ENCODE data around the gene RPAP3.
"Not testable (repeated sequence)": the region's sequence is repeated elsewhere in the genome, so short reads cannot be mapped to it uniquely, and the experiment has no call there.

Gene RPAP3

DNA sequence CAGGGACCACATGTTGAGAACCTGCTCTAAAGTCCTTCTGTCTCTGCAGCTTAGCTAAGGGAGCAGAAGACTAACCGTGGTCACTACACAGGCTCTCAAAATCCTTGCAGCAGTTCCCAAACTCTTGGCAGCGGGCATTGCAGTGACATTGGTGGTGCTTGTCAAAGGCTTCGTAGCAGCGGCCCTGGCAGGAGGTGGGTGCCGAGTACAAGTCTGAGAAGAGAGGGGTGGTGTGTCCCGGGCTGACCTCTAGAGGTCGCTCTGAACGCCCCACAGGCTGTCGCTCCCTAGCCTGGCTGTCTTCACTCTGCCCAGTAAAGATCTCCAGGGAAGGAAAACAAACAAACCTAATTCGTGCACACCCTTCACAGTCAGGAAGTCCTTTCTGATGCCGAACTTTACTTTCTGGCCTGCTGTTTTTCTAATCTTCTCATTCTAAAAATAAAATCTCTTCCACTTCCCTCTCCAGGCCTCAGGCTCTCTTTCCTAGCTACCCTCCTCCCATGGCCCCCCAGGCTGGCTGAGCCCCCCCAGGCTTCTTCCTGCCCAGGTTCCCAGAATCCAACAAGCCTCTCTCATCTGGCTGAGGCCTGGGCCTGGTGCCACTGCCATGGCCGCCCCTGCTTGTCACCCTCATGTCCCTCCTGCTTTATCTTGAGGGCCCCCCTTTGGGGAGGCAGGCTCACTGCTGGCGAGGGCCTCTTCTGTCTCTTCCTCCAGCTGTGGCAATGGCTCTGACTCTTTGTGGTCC is 11.8 kb upstream of the RPAP3 start:
- FAIRE-seq = no peak

DNA sequence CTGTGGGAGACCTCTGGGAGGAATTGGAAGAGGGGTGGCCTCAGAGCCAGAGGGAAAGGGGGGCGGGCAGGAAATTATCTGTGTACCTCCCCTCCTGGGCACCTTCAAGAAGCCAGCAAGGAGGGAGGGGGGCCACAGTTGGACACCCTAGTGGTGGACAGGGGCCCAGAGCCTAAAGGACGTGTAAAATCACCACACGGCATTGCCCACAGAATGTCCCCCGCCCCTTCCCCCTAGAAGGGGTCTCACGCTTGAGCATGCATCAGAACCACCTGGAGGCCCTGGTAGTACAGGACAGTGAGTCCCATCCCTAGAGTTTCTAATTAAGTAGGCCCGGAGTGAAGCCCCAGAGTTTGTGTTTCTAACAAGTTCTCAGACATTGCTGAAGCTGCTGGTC is 11.2 kb upstream of the RPAP3 start:
- FAIRE-seq = no peak

DNA sequence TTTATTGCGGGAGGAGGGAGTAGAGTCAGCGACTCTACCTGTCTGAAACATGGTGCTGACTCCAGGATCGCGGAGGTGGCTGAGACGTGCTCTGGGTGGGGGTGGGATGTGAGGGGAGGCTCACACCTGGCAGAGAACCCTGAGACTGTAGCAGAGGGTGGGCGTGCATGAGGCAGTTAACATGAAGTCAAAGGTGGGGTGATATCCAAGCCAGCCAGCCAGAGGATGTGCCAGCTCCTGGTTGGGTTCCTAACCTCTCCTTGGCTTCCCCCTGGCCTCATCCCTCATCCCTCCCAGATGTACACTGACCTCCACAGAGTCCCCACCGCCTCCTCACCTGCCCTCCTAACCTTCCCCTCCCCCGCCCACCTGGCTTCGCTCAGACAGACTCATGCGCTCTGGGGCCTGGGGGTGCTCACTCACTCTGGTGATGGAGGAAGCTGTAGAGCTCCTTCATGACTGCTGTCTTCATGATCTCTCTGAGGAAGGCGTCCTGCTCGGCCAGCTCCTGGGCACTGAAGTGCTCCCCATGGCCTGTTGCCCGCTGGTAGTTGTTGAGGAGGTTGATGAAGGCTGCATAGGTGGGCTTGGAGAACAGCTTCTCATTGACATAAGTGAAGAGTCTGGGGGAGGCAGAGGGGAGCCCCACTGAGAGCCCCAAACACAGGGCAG is 10.2 kb upstream of the RPAP3 start:
- no peak for FAIRE-seq

DNA sequence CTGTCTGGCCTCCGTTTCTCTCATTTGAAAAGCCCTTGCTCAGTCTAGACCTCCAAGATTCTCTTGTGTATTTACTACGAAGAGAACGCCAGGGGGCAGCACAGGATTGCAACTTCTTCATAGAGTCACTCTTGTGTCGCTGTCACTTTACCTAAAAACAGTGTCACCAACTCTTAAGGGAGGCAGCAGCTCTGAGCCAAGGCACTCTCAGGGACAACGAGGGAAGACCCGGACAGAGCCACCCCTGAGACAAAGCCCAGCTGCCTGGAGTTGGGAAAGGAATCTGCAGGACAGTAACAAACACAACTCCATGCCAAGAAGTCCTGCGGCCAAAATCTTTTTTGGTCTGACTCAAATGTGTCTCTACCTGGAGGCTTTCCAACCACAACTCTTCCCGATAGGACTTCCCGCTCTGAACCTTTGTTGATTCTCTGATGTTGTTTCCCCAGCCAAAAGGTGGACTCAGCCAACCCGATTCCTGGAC is 9.6 kb upstream of the RPAP3 start:
- peak; percentile 56 for FAIRE-seq

DNA sequence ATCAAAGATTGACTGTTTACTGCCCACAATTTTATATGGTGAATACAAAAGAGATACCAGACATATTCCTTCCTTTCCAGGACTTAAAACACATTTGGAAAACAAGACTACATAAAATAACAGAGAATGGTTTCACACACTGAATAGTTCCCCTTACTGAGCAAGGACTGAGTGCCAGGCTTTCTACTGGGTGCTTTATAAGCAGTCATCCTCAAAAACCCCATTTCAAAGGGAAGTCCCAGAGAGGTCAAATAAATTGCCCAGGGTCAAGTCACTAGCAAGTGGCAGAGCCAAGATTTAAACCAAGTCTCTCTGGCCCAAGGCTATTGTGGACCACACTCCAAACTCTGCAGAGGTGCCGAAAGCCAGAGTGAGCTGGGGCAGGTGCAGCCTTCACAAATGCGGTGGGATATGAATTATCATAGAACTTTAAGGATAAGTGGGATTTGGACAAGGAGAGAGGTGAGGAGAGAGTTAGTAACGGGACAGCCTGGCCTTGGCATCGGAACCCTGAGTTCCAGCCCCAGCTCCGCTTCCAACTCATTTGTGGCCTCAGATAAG is 9.1 kb upstream of the RPAP3 start:
- no peak for FAIRE-seq

DNA sequence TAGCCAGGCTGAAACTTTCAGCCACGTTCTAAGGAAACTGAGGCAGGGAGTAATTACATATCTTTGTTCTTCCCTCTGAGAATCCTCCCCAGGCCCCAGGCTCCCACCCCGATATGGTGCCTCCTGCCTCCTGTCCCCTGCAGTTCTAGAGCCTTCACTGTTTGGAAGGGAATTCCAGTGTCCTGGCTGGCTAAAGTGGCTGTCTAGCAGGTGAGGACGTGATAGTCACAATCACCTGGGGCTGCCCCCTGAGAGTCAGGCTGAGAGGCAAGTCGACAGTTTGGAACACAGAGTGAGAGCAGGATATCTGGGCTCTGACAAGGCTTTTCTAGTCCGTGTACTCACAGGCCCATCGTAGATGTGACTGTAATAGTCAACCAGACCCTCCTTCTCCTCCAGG is 6.3 kb upstream of the RPAP3 start:
- FAIRE-seq = no peak

DNA sequence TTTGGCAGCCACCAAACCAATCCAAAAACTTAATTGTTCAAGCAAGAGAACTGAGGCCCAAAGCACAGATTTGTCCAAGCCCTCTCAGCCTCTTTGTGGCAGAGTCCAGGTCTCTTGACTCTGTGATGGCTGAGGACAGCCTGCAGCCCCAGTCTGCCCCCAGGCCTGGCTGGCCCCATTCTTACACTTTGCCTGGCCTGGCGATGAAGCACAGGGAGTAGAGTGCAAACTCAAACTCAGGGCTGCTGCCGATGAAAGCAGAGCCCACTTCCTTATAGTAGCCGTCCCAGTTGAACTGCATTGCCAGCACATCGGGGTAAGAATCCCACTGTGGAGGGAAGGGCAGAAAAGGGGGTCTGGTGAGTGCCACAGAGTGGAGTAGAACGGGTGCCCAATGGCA is 5.6 kb upstream of the RPAP3 start:
- FAIRE-seq = no peak

DNA sequence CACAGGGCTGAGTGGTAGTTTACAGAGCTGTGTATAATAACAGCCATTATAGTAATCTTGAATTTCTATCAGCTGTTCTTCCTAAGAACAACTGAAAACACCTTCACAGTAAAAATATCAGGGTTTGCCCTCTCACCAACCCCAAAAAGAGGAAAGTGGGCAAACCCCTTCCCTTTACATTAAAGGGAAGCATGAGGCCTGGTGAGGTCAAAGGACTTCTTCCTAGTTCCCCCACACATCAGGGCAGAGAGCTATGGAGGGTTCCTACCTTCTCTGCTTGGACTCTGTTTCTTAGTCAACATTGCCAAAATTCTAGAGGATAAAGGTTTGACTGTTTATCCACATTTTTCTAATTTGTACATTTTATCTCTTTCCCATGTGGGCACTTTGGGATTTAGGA is 4.4 kb upstream of the RPAP3 start:
- no peak for FAIRE-seq

DNA sequence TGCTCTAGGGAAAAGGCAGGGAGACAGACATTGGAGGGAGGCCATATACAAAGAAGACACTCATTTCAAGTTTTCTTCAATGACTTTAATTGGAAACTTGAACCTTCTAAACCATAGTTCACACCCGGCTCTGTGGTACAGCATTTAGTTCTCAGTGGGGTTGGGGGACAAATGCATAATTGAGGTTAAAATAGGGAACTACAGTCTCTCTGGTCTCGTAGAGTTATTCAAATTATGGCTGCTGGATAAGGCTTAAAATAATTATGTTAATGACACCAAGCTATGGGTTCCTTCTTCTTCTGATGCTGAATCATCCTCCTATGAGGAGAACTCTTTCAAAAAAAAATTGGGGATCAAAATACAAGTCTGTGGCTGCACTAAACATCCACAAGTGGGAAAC is 3.8 kb upstream of the RPAP3 start:
- FAIRE-seq = no peak

DNA sequence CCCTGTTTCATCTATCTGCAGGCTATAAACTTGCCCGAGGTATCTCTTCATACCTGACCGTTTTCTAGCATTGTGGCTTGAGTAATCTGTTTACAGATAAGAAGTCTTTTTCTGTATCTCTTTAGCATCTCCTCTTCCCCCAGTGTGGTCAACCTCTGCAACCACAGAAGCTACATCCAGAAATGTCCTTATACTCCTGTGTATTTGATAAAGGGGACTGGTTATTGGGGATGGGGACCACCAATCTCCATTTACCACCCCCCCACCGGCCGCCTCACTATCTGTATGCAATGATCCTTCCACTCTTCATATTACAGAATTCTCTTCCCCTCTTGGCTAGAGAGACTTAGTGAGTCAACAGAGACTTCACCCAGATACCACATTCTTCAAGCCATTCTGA is 3.4 kb upstream of the RPAP3 start:
- FAIRE-seq = no peak

DNA sequence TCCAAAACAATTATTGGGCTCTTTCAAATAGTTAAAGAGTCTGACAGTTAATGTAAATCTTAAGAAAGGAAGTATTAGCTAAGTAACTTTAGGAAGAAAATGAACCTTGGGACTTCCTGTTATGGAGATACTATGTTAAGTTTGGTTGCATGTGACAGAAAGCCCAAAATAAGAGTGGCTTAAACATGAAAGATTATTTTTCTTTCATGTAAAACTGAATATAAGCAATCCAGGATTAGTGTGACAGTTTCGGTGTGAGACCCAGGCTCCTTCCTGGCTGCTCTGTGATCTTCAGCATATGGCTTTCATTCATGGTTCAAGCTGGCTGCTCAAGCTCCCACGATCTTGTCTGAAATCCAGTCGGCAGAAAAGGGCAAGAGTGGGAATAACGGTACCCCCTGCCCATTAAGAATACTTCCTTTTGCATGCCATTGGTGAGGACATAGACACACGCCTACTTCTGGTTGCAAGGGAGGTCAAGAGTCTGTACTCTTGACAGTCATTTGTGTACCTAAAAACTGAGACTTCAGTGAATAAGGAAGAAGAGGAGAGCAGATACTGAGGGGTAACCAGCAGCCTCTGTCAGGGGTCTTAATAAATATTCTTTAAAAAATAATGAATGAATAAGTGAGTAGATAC is 2.2 kb upstream of the RPAP3 start:
- FAIRE-seq = no peak

DNA sequence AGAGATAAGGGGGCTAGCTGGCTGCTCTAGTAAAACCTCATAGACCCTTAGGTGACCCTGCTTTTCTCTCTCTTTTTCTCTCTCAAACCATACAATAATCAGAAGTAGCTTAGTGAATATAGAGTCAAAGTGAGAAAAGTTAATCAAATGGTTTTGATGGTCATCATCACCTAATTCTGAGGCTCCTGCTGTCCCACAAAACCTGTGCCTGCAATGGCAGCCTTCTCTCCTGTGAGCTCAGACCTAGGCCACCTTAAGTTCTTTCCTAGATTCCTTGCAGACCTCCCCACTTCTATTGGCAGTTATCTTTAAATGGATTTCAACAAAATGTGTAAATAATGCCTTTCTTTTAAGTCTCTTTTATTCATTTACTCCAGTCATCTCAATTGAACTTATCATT is 1.5 kb upstream of the RPAP3 start:
- FAIRE-seq = no peak

DNA sequence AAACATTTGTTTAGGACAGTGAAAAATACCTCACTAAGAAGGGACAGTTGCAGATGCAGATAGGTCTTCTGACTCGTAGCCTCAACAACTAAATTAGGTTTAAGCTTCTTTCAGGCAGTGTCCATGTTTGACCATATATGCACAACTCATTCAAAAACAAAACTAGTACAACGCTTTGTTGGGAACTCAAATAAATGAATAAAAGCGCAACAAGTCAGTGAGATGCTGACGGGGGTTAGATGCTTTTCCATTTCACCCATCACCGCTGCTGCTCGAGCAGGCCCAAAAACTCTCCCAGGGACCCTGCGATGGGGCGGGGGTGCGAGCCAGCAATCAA is 633 bp downstream of the RPAP3 start:
- FAIRE-seq = no peak

DNA sequence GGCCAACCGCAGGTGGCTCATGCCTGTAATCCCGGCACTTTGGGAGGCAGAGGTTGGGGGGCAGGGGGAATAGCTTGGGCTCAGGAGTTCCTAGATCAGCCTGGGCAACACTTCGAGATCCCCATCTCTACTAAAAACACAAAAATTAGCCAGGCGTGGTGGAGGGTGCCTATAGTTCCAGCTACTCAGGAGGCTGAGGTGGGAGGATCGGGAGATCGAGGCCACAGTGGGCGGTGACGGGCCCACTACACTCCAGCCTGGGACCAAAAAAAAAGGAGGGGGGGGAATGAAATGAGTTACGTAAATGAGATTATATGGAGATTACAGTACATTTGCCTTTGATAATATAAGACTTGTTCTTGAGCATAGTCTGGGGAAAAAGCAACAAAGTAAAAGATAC is 1.1 kb downstream of the RPAP3 start:
- no peak for FAIRE-seq

DNA sequence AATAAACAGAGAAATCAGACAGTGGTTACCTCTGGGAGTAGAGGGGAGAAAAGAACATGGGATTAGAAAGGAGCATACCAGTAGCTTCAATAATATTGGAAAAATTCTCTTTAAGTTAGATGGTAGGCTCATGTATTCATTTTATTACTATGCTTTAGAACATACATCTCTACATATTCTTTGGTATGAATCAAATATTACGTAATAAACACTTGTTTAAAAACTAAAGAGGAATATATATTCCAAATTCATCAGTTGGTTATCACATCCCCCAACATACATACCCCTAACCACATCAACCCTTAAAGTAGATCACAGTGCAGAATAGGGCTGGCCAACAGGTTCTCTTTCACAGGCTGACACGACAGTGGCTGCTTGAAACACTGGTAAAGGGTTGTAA is 5.6 kb downstream of the RPAP3 start:
- no peak for FAIRE-seq

DNA sequence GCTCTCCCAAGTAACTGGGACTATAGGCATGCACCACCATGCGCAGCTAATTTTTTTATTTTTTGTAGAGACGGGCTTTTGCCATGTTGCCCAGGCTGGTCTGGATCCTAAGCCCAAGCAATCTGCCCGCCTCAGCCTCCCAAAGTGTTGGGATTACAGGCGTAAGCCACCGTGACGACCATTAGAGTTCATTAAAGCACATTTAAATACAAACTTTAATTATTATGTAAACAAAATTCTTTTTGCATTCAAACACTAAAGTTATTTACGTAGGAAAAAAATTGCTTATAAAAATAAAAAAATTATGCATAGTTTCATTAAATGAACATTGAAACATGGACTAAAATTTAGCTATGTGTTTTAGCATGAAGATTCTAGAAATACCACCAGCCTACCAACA is 7.2 kb downstream of the RPAP3 start:
- FAIRE-seq = no peak

DNA sequence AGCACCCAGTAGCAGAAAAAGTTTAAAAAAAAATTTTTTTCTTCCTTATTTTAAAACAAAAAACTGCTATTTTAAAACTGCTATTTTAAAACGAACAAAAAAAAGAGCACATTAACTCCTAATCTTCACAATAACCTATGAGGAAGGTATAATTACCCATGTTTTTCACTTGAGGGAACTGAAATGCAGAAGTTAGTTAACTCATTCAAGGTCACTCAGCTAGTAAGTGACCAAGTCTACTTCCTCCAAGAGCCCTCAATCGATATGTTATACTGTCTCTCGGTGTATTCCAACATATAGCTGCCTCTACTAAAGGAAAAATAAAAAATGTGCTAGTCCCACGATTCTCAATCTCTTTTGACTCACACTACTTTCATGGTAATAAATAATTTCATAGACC is 7.8 kb downstream of the RPAP3 start:
- FAIRE-seq = no peak

DNA sequence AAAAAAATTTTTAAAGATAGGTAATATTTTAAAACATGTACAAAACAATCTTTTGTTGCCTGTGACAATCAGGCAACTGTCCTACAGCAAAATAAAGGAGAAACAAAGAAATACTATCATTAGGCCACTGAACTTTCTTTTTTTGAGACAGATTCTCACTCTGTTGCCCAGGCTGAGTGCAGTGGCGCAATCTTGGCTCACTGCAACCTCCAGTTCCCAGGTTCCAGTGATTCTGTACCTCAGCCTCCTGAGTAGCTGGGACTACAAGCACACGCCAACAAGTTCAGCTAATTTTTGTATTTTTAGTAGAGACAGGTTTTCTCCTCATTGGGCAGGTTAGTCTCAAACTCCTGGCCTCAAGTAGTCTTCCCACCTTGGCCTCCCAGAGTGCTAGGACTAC is 16.6 kb downstream of the RPAP3 start:
- no peak for FAIRE-seq

DNA sequence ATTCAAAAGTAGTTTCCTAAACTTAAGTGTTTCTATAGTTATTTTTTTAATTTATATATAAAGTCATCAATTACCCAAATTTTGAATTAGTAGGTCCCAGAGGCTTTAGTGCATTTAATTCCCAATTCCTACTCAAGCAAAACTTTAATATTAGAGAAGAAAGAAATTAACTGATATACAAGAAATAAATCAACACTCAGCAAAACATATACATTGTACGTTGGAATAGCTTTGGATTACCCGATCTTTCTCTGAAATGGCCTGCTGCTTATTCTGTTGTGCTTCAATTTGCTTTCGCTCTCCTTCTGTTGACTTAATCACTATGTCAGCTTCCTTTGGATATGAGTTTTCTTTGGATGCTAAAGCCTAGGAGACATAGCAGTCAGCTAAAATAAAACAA is 18.2 kb downstream of the RPAP3 start:
- no peak for FAIRE-seq

DNA sequence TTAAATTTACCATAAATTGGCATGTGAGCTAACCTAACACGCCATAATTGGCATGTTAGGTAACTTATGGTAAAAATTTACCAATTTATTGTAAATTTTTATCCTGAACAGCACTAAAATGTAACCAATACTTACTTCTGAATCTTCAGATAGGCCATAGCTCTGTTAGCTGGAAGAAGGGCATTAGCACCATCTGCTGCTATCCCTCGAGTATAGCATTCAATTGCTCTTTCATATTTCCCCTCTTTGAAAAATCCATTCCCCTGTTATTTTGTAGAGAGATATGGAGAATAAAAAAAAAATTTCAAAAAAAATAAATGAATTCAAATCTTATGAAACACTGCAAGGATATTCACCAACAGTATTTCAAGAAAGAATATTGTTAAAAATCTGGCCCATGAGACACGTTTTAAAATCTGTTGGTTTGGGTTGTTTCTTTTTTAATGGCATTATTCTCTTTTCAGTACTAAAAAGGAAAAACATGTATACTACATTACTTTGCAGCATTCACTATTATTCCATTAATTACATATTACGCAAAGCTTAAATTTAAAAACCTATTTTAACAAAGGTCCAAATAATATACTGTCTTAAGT is 19.1 kb downstream of the RPAP3 start:
- FAIRE-seq = peak; percentile 97

DNA sequence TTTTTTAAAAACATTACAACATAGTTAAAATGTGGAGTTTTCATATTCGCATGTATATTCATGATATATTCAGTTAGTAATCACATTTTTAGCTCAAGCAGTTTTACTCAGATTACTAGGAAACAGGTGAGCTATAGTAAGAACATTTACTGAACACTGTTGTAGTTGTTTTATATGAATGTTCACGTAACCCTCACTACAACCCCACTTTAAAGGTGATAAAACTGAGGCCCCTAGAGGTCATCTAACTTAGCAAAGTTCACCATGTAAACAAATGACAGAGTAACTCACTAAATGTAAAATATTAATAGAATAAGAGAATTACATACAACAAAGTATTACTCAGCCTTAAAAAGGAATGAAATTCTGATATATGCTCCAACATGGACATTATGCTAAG is 26.0 kb downstream of the RPAP3 start:
- no peak for FAIRE-seq

DNA sequence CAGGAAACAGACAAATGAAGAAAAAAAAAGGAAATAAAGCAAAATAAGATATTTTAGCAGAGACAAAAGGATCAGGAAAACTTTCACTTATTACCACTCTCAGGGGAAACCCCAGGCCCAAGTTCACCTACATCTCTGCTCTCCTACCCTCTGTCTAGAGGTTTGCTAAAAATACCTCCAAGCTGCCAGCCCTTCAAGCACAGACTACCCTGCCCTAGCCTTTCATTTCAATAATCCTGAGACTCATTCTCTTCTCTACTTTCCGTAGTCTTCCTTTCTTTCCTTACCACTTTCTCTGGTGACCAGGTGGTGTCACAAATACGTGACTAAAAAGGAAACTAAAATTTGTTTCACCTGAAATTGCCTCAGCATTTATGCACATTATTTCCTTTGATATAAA is 33.8 kb downstream of the RPAP3 start:
- FAIRE-seq = no peak

DNA sequence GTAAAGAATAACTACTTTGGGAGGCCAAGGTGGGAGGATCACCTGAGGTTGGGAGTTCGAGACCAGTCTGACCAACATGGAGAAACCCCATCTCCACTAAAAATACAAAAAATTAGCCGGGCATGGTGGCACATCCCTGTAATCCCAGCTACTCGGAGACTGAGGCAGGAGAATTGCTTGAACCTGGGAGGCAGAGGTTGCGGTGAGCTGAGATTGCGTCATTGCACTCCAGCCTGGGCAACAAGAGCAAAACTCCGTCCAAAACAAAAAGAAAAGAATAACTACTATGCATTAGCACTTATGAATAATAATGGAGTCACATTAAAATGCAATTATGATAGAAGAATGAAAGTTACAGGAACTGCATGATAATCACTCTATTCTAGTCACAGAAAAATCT is 37.9 kb downstream of the RPAP3 start:
- FAIRE-seq = not testable (repeated sequence)

Measured in A204.1 (cell line).